Peyer's patch (tissue), 4 donors: ENCODE results near the gene METTL16. TPM values are rescaled to one million over a fixed set of nuclear protein-coding genes. Genes with fewer than 3 reads are reported as not detected.
"Not testable (repeated sequence)": the region's sequence is repeated elsewhere in the genome, so short reads cannot be mapped to it uniquely, and the experiment has no call there.

Experiments used
- DNase-seq, 3 donors: peaks; one replicate each; pipeline ENCODE4 v3.0.0-alpha.2; 2017 to 2019
- H3K27ac ChIP-seq, 4 donors: fragments of 200-600 bp; sonication (generic); one replicate each; pipeline ENCODE4 v1.5.1; 2016 to 2019
- H3K27me3 ChIP-seq, 2 donors: fragments of 200-600 bp; sonication (generic); one replicate each; pipeline ENCODE4 v1.5.1; 2019
- H3K36me3 ChIP-seq, 3 donors: fragments of 200-600 bp; sonication (generic); one replicate each; pipeline ENCODE4 v1.5.1; 2016 to 2019
- H3K4me1 ChIP-seq, 4 donors: fragments of 200-600 bp; sonication (generic); one replicate each; pipeline ENCODE4 v1.5.1; 2016 to 2019
- H3K4me3 ChIP-seq, 4 donors: fragments of 200-600 bp; sonication (generic); 1 replicate in 3 of 4; 2 replicates in 1 of 4; pipeline ENCODE4 v1.5.1; 2016 to 2019; ENCODE audit warnings: mild to moderate bottlenecking in 1 of 4
- H3K9me3 ChIP-seq, 4 donors: fragments of 200-600 bp; sonication (generic); one replicate each; pipeline ENCODE4 v1.5.1; 2016 to 2019; ENCODE audit warnings: mild to moderate bottlenecking in 1 of 4
- CTCF ChIP-seq, 6 experiments: fragments of 450-650 bp in 4 of 6; fragments of 200-600 bp in 2 of 6; sonication (generic) in 1 of 6; IDR thresholded peaks; one replicate each; pipeline ENCODE4 v1.5.1; 2017 to 2019; ENCODE audit warnings: antibody characterized with exemption in 6 of 6, mild to moderate bottlenecking in 3 of 6, moderate library complexity in 1 of 6
- POLR2A ChIP-seq, 2 donors: fragments of 450-650 bp; IDR thresholded peaks; one replicate each; pipeline ENCODE4 v1.5.1; 2017; ENCODE audit warnings: antibody characterized with exemption in 2 of 2, mild to moderate bottlenecking in 2 of 2, moderate library complexity in 2 of 2
- total RNA-seq, 4 donors: library from RNA; depleted of rRNA; stranded (reverse); fragments of >200 nt; gene quantifications; one replicate each; pipeline ENCODE4 v1.1.0, GENCODE V29; 2016

The METTL16 gene
- total RNA-seq, 4 donors from 2014 or later, result 24.0 to 29.7 (median 27.9) TPM

- Histone ChIP-seq H3K27ac (no peak overlapping the region), H3K4me3 (no peak overlapping the region), H3K36me3 (no peaks in the 10 kb centered on the region), H3K9me3 (no peaks in the 10 kb centered on the region), H3K4me1 (no peaks in the 10 kb centered on the region), H3K27me3 (no peaks in the 10 kb centered on the region)
- DNase-seq, result no peak
- TF ChIP-seq CTCF (IDR thresholded peaks at IDR 0.05) (no peak), POLR2A (IDR thresholded peaks at IDR 0.05) (no peak)
Measured at GRCh38 chr17:2532146-2532720, 20.5 kb upstream of the METTL16 start.

- DNase-seq, H3K4me1 ChIP-seq, H3K9me3 ChIP-seq, H3K36me3 ChIP-seq, H3K27me3 ChIP-seq, H3K27ac ChIP-seq, H3K4me3 ChIP-seq: not testable (repeated sequence)
Measured at GRCh38 chr17:2531243-2531954, 19.7 kb upstream of the METTL16 start.

- not testable (repeated sequence) for H3K4me3 ChIP-seq, H3K36me3 ChIP-seq, H3K9me3 ChIP-seq, H3K4me1 ChIP-seq, DNase-seq, H3K27ac ChIP-seq, H3K27me3 ChIP-seq
Measured at GRCh38 chr17:2521775-2522410, 10.2 kb upstream of the METTL16 start.

GRCh38 chr17:2521257-2521656 is 9.6 kb upstream of the METTL16 start:
- H3K27ac ChIP-seq, result no peak overlapping the region
- no peak overlapping the region for H3K4me3 ChIP-seq
- H3K27me3 ChIP-seq, result no peaks in the 10 kb centered on the region
- H3K9me3 ChIP-seq, result no peaks in the 10 kb centered on the region
- H3K4me1 ChIP-seq, result no peaks in the 10 kb centered on the region
- no peak for TF ChIP-seq POLR2A (IDR thresholded peaks at IDR 0.05)
- no peak for TF ChIP-seq CTCF (IDR thresholded peaks at IDR 0.05)
- no peaks in the 10 kb centered on the region for H3K36me3 ChIP-seq
- no peak for DNase-seq

- no peak for DNase-seq
- Histone ChIP-seq H3K27ac (no peak overlapping the region), H3K4me3 (no peak overlapping the region), H3K27me3 (no peaks in the 10 kb centered on the region), H3K4me1 (peaks cover 0 to 2% (median 0%) of the 10 kb centered on the region in 4 donors), H3K9me3 (no peaks in the 10 kb centered on the region), H3K36me3 (no peaks in the 10 kb centered on the region)
- no peak for TF ChIP-seq CTCF (IDR thresholded peaks at IDR 0.05)
- no peak for TF ChIP-seq POLR2A (IDR thresholded peaks at IDR 0.05)
Measured at GRCh38 chr17:2517539-2517938, 5.9 kb upstream of the METTL16 start.

- Histone ChIP-seq H3K4me3 (peak overlapping the region; percentile 64 to 81 (median 68)), H3K4me1 (peaks cover 0 to 26% (median 0%) of the 10 kb centered on the region in 4 donors), H3K36me3 (no peaks in the 10 kb centered on the region), H3K27me3 (no peaks in the 10 kb centered on the region), H3K27ac (peak overlapping the region; percentile 84 to 90 (median 87)), H3K9me3 (no peaks in the 10 kb centered on the region)
- TF ChIP-seq POLR2A (IDR thresholded peaks at IDR 0.05) (no peak), CTCF (IDR thresholded peaks at IDR 0.05) (no peak)
- DNase-seq, result no peak
Measured at GRCh38 chr17:2511138-2511461, 588 bp downstream of the METTL16 start.
